AG04449 (cell line): ENCODE data around the gene ACOX2.

Experiments used
- CTCF ChIA-PET: fragments of 350-600 bp; formaldehyde crosslinking; extraction: SDS; loops from one replicate; lab custom pipeline; 2021; ENCODE audit warnings: antibody characterized with exemption; lab: Yijun Ruan, JAX
- POLR2A ChIA-PET: fragments of 400-600, 350-600 bp; formaldehyde crosslinking; extraction: SDS; loops from one replicate; lab custom pipeline; 2020; ENCODE audit warnings: antibody characterized with exemption, inconsistent platforms; lab: Yijun Ruan, JAX
- DNase-seq: peaks from one replicate; pipeline ENCODE4 v3.0.0-alpha.2; 2010; ENCODE audit warnings: low read depth, low spot score
- H3K4me3 ChIP-seq: 2 replicates; pipeline ENCODE4 v1.5.1; 2011; ENCODE audit warnings: low read depth, mild to moderate bottlenecking, control low read depth, low read length
- TF ChIP-seq, protein P1 (sequence below): IDR thresholded peaks from one replicate; pipeline ENCODE4 v1.5.1; 2011; ENCODE audit warnings: mild to moderate bottlenecking, moderate library complexity, low read length, control low read depth, inconsistent platforms; ENCODE audit not compliant: insufficient read depth; ENCODE audit errors: missing control alignments

The ACOX2 gene

GRCh38 chr3:58496206-58496857, 40.7 kb downstream of the ACOX2 start:
- TF ChIP-seq, protein P1, sequence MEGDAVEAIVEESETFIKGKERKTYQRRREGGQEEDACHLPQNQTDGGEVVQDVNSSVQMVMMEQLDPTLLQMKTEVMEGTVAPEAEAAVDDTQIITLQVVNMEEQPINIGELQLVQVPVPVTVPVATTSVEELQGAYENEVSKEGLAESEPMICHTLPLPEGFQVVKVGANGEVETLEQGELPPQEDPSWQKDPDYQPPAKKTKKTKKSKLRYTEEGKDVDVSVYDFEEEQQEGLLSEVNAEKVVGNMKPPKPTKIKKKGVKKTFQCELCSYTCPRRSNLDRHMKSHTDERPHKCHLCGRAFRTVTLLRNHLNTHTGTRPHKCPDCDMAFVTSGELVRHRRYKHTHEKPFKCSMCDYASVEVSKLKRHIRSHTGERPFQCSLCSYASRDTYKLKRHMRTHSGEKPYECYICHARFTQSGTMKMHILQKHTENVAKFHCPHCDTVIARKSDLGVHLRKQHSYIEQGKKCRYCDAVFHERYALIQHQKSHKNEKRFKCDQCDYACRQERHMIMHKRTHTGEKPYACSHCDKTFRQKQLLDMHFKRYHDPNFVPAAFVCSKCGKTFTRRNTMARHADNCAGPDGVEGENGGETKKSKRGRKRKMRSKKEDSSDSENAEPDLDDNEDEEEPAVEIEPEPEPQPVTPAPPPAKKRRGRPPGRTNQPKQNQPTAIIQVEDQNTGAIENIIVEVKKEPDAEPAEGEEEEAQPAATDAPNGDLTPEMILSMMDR, result no peak
- ChIA-PET POLR2A (no interaction called here), CTCF (interaction anchor here (1.9 to 2.3 kb wide), 4 partner anchors 10 to 189 kb away, joined by 4 to 7 read pairs (median 6); no protein-coding TSS in a partner anchor)
- no peak overlapping the region for H3K4me3 ChIP-seq
- DNase-seq, result no peak

DNA sequence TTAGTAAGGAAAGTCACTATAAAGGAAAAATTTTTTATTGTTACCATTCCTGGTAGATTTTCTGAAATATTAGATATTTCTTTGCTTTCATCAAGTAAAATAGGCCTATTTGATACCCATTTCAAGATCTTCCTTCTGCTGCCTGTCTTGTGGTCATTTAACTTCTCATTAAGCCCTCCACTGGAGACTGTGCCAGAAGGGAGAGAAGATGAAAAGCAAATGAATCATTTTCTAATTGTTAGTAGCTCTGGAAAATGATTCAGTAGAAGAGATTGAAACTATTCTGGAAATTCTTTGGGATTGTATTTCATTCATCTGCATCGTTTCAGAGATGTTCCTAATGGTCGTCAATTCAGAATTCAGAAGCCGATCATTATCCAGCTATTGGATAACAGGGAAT, 41.9 kb downstream of the ACOX2 start:
- TF ChIP-seq, protein P1, result no peak
- ChIA-PET POLR2A (no interaction called here), CTCF (interaction anchor here (0.7 to 2.3 kb wide), 12 partner anchors 9 to 187 kb away, joined by 3 to 7 read pairs (median 4); no protein-coding TSS in a partner anchor)
- no peak overlapping the region for H3K4me3 ChIP-seq
- DNase-seq, result no peak

DNA sequence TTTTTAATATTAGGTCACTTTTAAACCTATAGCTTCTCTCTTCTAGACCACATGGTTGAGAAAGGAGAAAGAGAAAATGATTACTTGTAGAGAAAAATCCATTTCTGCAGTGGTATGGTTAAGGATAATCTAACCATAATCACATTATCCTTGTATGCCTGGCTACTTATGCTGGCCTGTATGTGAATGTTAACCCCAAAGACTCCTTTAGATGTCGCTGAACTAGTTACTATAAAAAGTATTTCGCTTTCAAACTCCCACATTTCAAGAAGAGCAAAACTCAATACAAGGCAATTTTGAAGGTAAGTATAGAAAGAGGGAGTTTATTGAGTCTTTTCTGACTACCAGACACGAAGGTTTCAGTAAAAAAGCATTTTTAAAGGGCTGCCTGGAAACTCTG, 42.9 kb downstream of the ACOX2 start:
- TF ChIP-seq, protein P1, result no peak
- POLR2A ChIA-PET, result no interaction called here
- CTCF ChIA-PET, result interaction anchor here (0.9 to 4.0 kb wide), 12 partner anchors 19 to 187 kb away, joined by 3 to 37 read pairs (median 4); no protein-coding TSS in a partner anchor
- H3K4me3 ChIP-seq, result no peak overlapping the region
- DNase-seq, result no peak

DNA sequence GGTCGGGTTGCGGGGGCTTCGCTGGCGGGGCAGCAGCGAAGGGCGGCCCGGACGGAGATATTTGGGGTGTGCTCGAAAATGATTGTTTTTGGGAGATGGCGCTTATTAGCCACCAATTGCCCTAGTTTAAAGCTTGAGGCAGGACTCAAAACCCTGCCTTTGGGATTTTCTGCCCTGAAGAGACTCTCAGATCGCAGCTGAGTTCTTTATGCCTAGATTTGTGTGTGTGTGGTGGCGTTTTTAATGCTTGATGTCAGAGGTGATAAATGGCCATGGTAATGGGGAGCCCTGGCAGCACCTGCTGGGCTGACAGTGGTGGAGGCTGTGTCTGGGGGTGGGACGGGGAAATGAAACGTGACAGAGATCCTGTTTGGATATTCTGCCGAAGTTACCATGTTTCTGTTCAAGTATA, 44.5 kb downstream of the ACOX2 start:
- POLR2A ChIA-PET, result no interaction called here
- CTCF ChIA-PET, result interaction anchor here (0.7 to 4.0 kb wide), 28 partner anchors 9 to 185 kb away, joined by 3 to 37 read pairs (median 6); partner anchors contain the start of gene PXK
- TF ChIP-seq, protein P1, result no peak
- DNase-seq, result no peak
- peak overlapping the region; percentile 72 for H3K4me3 ChIP-seq

DNA sequence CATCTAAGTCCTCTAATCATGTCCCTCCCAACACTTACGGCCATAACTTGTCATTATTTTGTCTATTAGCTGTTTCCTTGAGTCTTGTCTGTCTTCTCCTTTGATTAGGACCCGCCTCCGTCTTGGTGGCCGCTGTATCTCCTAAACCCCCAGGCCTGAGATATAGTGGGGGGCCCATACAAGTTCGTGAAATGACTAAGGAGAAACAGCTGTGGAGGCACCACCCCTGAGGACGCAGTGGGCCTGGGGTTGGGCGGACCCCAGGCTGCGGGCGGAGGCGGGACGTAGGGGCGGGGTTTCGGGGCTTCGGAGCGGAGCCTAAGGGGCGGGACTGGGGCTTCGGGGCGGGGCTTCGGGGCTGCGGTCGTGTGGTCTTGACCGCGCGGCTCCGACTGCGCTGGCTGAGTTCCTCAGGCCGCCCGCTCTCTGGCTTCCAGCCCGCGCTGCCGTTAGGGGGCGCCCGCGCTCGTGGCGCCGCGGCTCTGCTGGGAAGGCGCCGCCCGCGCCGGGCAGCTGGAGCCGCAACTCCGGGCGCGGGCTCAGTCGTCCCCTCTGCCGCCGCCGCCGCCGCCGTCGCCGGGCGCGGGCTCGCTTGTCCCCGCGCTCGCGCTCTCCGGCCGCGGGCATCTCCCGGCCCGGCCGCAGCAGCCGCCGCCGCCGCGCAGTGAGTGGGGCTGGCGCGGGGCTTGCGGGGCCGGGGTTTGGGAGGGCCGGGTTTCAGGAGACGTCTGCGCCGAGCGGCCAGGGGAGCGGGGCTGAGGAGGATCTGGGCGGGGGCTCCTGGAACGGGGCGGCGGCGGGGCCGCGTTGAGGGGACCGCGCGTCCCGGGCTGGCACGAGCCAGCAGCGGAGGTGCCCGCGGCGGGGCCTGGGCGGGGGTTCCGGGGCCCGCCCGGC, 45.2 kb downstream of the ACOX2 start, which contains the start of gene KCTD6:
Gene KCTD6 (plus strand): TSS at position 591 of the 897 bp plus-strand sequence. CDS start 6,660 bp downstream, outside the sequence.
- peak; percentile 36 for DNase-seq
- ChIA-PET POLR2A (interaction anchor here (1.3 kb wide), 1 partner anchor 28 kb away, joined by 4 read pairs; no protein-coding TSS in a partner anchor), CTCF (interaction anchor here (0.7 to 4.0 kb wide), 32 partner anchors 8 to 185 kb away, joined by 3 to 37 read pairs (median 5); partner anchors contain the start of genes HTD2, PDHB, PXK and RPP14)
- peak within 1 kb of the TSS; percentile 72 for H3K4me3 ChIP-seq
- TF ChIP-seq, protein P1, result peak; percentile 77
